ENCODE measurements around the gene CCDC12.

Gene CCDC12

GRCh38 chr3:47007482-47008233, 31.1 kb upstream of the CCDC12 start:
- DNase-seq = no peak

- no peak for DNase-seq
Measured at GRCh38 chr3:47007001-47007400, 30.5 kb upstream of the CCDC12 start.

- DNase-seq = no peak
Measured at GRCh38 chr3:47006145-47006651, 29.7 kb upstream of the CCDC12 start.

GRCh38 chr3:47005212-47006144, 28.9 kb upstream of the CCDC12 start:
- no peak for DNase-seq

GRCh38 chr3:47004369-47005211, 28.0 kb upstream of the CCDC12 start:
- DNase-seq = no peak

GRCh38 chr3:47003461-47004368, 27.2 kb upstream of the CCDC12 start:
- no peak for DNase-seq

GRCh38 chr3:47003056-47003410, 26.5 kb upstream of the CCDC12 start:
- DNase-seq = no peak

- DNase-seq = no peak
Measured at GRCh38 chr3:47002171-47003055, 25.9 kb upstream of the CCDC12 start.

- DNase-seq = no peak
Measured at GRCh38 chr3:47001731-47002170, 25.2 kb upstream of the CCDC12 start.

- no peak for DNase-seq
Measured at GRCh38 chr3:47000922-47001730, 24.6 kb upstream of the CCDC12 start.

GRCh38 chr3:47000198-47000815, 23.8 kb upstream of the CCDC12 start:
- no peak for DNase-seq

GRCh38 chr3:46999516-47000197, 23.1 kb upstream of the CCDC12 start:
- no peak for DNase-seq

- DNase-seq = no peak
Measured at GRCh38 chr3:46998852-46999515, 22.4 kb upstream of the CCDC12 start.

- peak; percentile 24 for DNase-seq
Measured at GRCh38 chr3:46998121-46998851, 21.7 kb upstream of the CCDC12 start.

GRCh38 chr3:46997453-46998091, 21.0 kb upstream of the CCDC12 start:
- DNase-seq = no peak

- DNase-seq = no peak
Measured at GRCh38 chr3:46996689-46997452, 20.3 kb upstream of the CCDC12 start.

All from NCI-H510A treated with DMSO at 0.1 percent for 48 hours (cell line).